ENCODE data around the gene CCL22. TPM values are rescaled to one million over a fixed set of nuclear protein-coding genes. Genes with fewer than 3 reads are reported as not detected.

CCL22 gene
- total and polyA plus RNA-seq, 2 experiments from 2014 or later = 0.19 TPM; not detected in 1

DNA sequence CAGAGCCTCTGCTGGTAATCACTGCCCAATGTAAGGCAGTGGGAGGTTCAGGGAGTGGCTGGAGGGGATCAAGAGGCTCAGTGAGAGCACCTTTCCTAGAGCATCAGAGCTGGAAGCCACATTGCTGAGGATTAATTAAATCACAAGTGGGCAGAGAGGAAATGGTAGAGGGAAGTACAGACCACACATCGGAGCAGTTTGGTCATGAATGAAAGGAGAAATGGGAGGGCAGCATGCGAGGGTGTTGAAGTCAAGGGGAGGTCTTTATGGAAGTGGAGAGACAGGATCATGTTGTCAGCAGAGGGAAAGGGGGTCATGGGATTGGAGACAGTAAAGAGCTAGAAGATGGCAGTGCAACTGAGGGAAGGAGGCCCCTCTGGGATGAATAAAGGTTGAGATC lies 48.3 kb downstream of the CCL22 start:
- no peaks in the 10 kb centered on the region for H3K79me2 ChIP-seq (replicated peaks; ENCODE audit: insufficient read depth)
- Mint-ChIP-seq H3K27me3 (ENCODE audit: insufficient read depth, low read depth, poor library complexity) (peaks cover 11% of the 10 kb centered on the region), H3K4me3 (no peak overlapping the region), H3K4me1 (peaks cover 5% of the 10 kb centered on the region; the same call in 1 of the 3 replicates), H3K27ac (no peak overlapping the region), H3K9me3 (no peaks in the 10 kb centered on the region), H3K36me3 (ENCODE audit: low read depth) (no peaks in the 10 kb centered on the region)
- no peak overlapping the region for H3K27ac ChIP-seq (ENCODE audit: low read depth)
- H3K4me1 ChIP-seq (ENCODE audit: insufficient read depth) = no peaks in the 10 kb centered on the region
- H3K27me3 ChIP-seq (ENCODE audit: insufficient read depth) = no peaks in the 10 kb centered on the region
- no peak overlapping the region for H2AFZ ChIP-seq
- no peaks in the 10 kb centered on the region for H3K36me3 ChIP-seq (ENCODE audit: insufficient read depth)
- no peak for DNase-seq (ENCODE audit: low spot score)
- TF ChIP-seq, protein P1, sequence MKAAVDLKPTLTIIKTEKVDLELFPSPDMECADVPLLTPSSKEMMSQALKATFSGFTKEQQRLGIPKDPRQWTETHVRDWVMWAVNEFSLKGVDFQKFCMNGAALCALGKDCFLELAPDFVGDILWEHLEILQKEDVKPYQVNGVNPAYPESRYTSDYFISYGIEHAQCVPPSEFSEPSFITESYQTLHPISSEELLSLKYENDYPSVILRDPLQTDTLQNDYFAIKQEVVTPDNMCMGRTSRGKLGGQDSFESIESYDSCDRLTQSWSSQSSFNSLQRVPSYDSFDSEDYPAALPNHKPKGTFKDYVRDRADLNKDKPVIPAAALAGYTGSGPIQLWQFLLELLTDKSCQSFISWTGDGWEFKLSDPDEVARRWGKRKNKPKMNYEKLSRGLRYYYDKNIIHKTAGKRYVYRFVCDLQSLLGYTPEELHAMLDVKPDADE (IDR thresholded peaks at IDR 0.05) = no peak
- TF ChIP-seq STAT1 (IDR thresholded peaks at IDR 0.05; ENCODE audit: unreplicated experiment) (no peak), ZNF331 (CRISPR knock-in tag; IDR thresholded peaks at IDR 0.05; ENCODE audit: low read depth) (no peak), CREB1 (CRISPR knock-in tag; IDR thresholded peaks at IDR 0.05; ENCODE audit: low read depth) (no peak), ZNF114 (CRISPR knock-in tag; IDR thresholded peaks at IDR 0.05) (no peak), NANOG (IDR thresholded peaks at IDR 0.05; ENCODE audit: borderline replicate concordance) (no peak), EZH2 (IDR thresholded peaks at IDR 0.05; ENCODE audit: low read depth, unreplicated experiment) (no peak)
- TF ChIP-seq, protein P2, sequence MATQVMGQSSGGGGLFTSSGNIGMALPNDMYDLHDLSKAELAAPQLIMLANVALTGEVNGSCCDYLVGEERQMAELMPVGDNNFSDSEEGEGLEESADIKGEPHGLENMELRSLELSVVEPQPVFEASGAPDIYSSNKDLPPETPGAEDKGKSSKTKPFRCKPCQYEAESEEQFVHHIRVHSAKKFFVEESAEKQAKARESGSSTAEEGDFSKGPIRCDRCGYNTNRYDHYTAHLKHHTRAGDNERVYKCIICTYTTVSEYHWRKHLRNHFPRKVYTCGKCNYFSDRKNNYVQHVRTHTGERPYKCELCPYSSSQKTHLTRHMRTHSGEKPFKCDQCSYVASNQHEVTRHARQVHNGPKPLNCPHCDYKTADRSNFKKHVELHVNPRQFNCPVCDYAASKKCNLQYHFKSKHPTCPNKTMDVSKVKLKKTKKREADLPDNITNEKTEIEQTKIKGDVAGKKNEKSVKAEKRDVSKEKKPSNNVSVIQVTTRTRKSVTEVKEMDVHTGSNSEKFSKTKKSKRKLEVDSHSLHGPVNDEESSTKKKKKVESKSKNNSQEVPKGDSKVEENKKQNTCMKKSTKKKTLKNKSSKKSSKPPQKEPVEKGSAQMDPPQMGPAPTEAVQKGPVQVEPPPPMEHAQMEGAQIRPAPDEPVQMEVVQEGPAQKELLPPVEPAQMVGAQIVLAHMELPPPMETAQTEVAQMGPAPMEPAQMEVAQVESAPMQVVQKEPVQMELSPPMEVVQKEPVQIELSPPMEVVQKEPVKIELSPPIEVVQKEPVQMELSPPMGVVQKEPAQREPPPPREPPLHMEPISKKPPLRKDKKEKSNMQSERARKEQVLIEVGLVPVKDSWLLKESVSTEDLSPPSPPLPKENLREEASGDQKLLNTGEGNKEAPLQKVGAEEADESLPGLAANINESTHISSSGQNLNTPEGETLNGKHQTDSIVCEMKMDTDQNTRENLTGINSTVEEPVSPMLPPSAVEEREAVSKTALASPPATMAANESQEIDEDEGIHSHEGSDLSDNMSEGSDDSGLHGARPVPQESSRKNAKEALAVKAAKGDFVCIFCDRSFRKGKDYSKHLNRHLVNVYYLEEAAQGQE (IDR thresholded peaks at IDR 0.05; ENCODE audit: unreplicated experiment) = no peak
- TF ChIP-seq, protein P3, sequence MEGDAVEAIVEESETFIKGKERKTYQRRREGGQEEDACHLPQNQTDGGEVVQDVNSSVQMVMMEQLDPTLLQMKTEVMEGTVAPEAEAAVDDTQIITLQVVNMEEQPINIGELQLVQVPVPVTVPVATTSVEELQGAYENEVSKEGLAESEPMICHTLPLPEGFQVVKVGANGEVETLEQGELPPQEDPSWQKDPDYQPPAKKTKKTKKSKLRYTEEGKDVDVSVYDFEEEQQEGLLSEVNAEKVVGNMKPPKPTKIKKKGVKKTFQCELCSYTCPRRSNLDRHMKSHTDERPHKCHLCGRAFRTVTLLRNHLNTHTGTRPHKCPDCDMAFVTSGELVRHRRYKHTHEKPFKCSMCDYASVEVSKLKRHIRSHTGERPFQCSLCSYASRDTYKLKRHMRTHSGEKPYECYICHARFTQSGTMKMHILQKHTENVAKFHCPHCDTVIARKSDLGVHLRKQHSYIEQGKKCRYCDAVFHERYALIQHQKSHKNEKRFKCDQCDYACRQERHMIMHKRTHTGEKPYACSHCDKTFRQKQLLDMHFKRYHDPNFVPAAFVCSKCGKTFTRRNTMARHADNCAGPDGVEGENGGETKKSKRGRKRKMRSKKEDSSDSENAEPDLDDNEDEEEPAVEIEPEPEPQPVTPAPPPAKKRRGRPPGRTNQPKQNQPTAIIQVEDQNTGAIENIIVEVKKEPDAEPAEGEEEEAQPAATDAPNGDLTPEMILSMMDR (conservative IDR thresholded peaks at IDR 0.05; ENCODE audit: low read depth in 2 of 2) = no peak
- TF ChIP-seq, protein P4, sequence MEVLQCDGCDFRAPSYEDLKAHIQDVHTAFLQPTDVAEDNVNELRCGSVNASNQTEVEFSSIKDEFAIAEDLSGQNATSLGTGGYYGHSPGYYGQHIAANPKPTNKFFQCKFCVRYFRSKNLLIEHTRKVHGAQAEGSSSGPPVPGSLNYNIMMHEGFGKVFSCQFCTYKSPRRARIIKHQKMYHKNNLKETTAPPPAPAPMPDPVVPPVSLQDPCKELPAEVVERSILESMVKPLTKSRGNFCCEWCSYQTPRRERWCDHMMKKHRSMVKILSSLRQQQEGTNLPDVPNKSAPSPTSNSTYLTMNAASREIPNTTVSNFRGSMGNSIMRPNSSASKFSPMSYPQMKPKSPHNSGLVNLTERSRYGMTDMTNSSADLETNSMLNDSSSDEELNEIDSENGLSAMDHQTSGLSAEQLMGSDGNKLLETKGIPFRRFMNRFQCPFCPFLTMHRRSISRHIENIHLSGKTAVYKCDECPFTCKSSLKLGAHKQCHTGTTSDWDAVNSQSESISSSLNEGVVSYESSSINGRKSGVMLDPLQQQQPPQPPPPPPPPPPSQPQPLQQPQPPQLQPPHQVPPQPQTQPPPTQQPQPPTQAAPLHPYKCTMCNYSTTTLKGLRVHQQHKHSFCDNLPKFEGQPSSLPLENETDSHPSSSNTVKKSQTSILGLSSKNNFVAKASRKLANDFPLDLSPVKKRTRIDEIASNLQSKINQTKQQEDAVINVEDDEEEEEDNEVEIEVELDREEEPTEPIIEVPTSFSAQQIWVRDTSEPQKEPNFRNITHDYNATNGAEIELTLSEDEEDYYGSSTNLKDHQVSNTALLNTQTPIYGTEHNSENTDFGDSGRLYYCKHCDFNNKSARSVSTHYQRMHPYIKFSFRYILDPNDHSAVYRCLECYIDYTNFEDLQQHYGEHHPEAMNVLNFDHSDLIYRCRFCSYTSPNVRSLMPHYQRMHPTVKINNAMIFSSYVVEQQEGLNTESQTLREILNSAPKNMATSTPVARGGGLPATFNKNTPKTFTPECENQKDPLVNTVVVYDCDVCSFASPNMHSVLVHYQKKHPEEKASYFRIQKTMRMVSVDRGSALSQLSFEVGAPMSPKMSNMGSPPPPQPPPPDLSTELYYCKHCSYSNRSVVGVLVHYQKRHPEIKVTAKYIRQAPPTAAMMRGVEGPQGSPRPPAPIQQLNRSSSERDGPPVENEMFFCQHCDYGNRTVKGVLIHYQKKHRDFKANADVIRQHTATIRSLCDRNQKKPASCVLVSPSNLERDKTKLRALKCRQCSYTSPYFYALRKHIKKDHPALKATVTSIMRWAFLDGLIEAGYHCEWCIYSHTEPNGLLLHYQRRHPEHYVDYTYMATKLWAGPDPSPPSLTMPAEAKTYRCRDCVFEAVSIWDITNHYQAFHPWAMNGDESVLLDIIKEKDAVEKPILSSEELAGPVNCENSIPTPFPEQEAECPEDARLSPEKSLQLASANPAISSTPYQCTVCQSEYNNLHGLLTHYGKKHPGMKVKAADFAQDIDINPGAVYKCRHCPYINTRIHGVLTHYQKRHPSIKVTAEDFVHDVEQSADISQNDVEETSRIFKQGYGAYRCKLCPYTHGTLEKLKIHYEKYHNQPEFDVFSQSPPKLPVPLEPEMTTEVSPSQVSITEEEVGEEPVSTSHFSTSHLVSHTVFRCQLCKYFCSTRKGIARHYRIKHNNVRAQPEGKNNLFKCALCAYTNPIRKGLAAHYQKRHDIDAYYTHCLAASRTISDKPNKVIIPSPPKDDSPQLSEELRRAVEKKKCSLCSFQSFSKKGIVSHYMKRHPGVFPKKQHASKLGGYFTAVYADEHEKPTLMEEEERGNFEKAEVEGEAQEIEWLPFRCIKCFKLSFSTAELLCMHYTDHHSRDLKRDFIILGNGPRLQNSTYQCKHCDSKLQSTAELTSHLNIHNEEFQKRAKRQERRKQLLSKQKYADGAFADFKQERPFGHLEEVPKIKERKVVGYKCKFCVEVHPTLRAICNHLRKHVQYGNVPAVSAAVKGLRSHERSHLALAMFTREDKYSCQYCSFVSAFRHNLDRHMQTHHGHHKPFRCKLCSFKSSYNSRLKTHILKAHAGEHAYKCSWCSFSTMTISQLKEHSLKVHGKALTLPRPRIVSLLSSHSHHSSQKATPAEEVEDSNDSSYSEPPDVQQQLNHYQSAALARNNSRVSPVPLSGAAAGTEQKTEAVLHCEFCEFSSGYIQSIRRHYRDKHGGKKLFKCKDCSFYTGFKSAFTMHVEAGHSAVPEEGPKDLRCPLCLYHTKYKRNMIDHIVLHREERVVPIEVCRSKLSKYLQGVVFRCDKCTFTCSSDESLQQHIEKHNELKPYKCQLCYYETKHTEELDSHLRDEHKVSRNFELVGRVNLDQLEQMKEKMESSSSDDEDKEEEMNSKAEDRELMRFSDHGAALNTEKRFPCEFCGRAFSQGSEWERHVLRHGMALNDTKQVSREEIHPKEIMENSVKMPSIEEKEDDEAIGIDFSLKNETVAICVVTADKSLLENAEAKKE (CRISPR knock-in tag; IDR thresholded peaks at IDR 0.05) = no peak
- H3K4me2 ChIP-seq = no peak overlapping the region
- H3K4me3 ChIP-seq = no peak overlapping the region
- 0 out of 2 replicates have a peak, but pooled peaks cover 4% of the 10 kb centered on the region for H3K9me2 ChIP-seq (ENCODE audit: insufficient read depth)
- no peaks in the 10 kb centered on the region for H4K20me1 ChIP-seq (replicated peaks; ENCODE audit: insufficient read depth)
- H3F3A ChIP-seq (replicated peaks; ENCODE audit: low read depth) = no peaks in the 10 kb centered on the region
- no peak for ATAC-seq

All from GM23338 (cell line).